Measurements from ENCODE around the gene TARS2. TPM values are rescaled to one million over a fixed set of nuclear protein-coding genes. Genes with fewer than 3 reads are reported as not detected.

The TARS2 gene
- total and polyA plus RNA-seq, 2 of the 4 experiments (the other 2 are of a cell fraction) = 10.9 to 21.8 TPM

- intact Hi-C loops (cut with micrococcal nuclease) (loop anchor here (5.0 kb wide), 1 partner anchor 193 kb away; the partner anchor contains the start of gene PRPF3), in situ Hi-C loops (cut with MboI; ENCODE audit: low sequenced_read_pairs) (no loop called here)
- WGBS, 2 experiments (ENCODE audit: extremely low coverage in 2 of 2, insufficient read length in 1 of 2) = 4% methylated on average over 16 of the region's 54 CpGs; no CpG with 5 or more reads in 1 of the 2 experiments
Measured at GRCh38 chr1:150515328-150516049, 28.3 kb downstream of the TARS2 start, which contains the start of gene FALEC. FALEC (plus strand) TSS chr1:150515752.

More at GRCh38 chr1:150515328-150516049, 28.3 kb downstream of the TARS2 start, which contains the start of gene FALEC:
- H3K9ac ChIP-seq (ENCODE audit: low read depth, low read length) = peak within 1 kb of the TSS; percentile 45
- peak within 1 kb of the TSS; percentile 72 for H3K27ac ChIP-seq (ENCODE audit: insufficient read depth, low read length)
- H3K4ac ChIP-seq (ENCODE audit: low read depth, low read length) = peak within 1 kb of the TSS; percentile 89
- H3K27me3 ChIP-seq (ENCODE audit: control insufficient read depth, insufficient read depth, low read length) = no peaks in the 10 kb centered on the region
- H3K4me1 ChIP-seq (ENCODE audit: control insufficient read depth, insufficient read depth, low read length) = peaks cover 6% of the 10 kb centered on the region
- TF ChIP-seq, protein P1, sequence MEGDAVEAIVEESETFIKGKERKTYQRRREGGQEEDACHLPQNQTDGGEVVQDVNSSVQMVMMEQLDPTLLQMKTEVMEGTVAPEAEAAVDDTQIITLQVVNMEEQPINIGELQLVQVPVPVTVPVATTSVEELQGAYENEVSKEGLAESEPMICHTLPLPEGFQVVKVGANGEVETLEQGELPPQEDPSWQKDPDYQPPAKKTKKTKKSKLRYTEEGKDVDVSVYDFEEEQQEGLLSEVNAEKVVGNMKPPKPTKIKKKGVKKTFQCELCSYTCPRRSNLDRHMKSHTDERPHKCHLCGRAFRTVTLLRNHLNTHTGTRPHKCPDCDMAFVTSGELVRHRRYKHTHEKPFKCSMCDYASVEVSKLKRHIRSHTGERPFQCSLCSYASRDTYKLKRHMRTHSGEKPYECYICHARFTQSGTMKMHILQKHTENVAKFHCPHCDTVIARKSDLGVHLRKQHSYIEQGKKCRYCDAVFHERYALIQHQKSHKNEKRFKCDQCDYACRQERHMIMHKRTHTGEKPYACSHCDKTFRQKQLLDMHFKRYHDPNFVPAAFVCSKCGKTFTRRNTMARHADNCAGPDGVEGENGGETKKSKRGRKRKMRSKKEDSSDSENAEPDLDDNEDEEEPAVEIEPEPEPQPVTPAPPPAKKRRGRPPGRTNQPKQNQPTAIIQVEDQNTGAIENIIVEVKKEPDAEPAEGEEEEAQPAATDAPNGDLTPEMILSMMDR (conservative IDR thresholded peaks at IDR 0.05; ENCODE audit: low read depth, low read length) = no peak
- TF ChIP-seq ELK1 (IDR thresholded peaks at IDR 0.05; ENCODE audit: borderline replicate concordance, low read depth, low read length) (no peak), MAZ (IDR thresholded peaks at IDR 0.05; ENCODE audit: borderline replicate concordance, low read depth, low read length) (peak; percentile 39), POLR2A (IDR thresholded peaks at IDR 0.05; ENCODE audit: low read depth, low read length) (0 out of 2 replicates have a peak, but pooled peaks have one; percentile 7), FOS (IDR thresholded peaks at IDR 0.05; ENCODE audit: low read depth, low read length) (no peak), SMC3 (IDR thresholded peaks at IDR 0.05; ENCODE audit: low read depth, low read length) (no peak), MXI1 (IDR thresholded peaks at IDR 0.05; ENCODE audit: borderline replicate concordance, low read depth, low read length) (no peak)
- TF ChIP-seq, protein P2, sequence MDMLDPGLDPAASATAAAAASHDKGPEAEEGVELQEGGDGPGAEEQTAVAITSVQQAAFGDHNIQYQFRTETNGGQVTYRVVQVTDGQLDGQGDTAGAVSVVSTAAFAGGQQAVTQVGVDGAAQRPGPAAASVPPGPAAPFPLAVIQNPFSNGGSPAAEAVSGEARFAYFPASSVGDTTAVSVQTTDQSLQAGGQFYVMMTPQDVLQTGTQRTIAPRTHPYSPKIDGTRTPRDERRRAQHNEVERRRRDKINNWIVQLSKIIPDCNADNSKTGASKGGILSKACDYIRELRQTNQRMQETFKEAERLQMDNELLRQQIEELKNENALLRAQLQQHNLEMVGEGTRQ (IDR thresholded peaks at IDR 0.05; ENCODE audit: low read depth, low read length) = no peak
- peak; percentile 99 for ATAC-seq (ENCODE audit: low read depth)
- ChIA-PET CTCF (interaction anchor here (0.6 to 3.0 kb wide), 4 partner anchors 13 to 353 kb away, joined by 3 to 13 read pairs (median 8); no protein-coding TSS in a partner anchor), POLR2A (ENCODE audit: unreplicated experiment) (interaction anchor here (1.7 kb wide), 1 partner anchor 259 kb away, joined by 5 read pairs; no protein-coding TSS in a partner anchor)
- DNase-seq = peak; percentile 93
- H4K20me1 ChIP-seq (ENCODE audit: insufficient read depth, low read length) = no peaks in the 10 kb centered on the region
- H2BK15ac ChIP-seq (ENCODE audit: low read depth, low read length) = peak within 1 kb of the TSS; percentile 23; the same call in 1 of the 3 replicates
- peak within 1 kb of the TSS; percentile 83 for H2BK120ac ChIP-seq (ENCODE audit: low read depth, low read length)
- H4K91ac ChIP-seq (ENCODE audit: insufficient read depth, low read depth, low read length) = peak within 1 kb of the TSS; percentile 82
- H2AFZ ChIP-seq (replicated peaks; ENCODE audit: low read length, poor library complexity) = peak within 1 kb of the TSS; percentile 98
- dilution Hi-C loops (cut with HindIII; ENCODE audit: low sequenced_read_pairs, unreplicated experiment) = no loop called here
- no TSS peak for BruUV-seq (replicated peaks)
- peak within 1 kb of the TSS; percentile 83 for H2AK9ac ChIP-seq (replicated peaks; ENCODE audit: low read depth, low read length, poor library complexity)
- peak within 1 kb of the TSS; percentile 48 for H3K4me3 ChIP-seq (ENCODE audit: insufficient read depth, low read depth, low read length)
- H3K36me3 ChIP-seq (ENCODE audit: control insufficient read depth, insufficient read depth, low read length) = peaks cover 23% of the 10 kb centered on the region
- H3K14ac ChIP-seq (replicated peaks; ENCODE audit: low read depth, low read length) = peak within 1 kb of the TSS; percentile 95
- peak within 1 kb of the TSS; percentile 67 for H3K56ac ChIP-seq (ENCODE audit: extremely low read depth, insufficient read depth, low read length)
- peaks cover 17% of the 10 kb centered on the region for H3K9me1 ChIP-seq (ENCODE audit: insufficient read depth, low read length)
- peak within 1 kb of the TSS; percentile 86 for H3K4me2 ChIP-seq (ENCODE audit: low read depth, low read length)
- peaks cover 5 to 41% of the 10 kb centered on the region in 2 experiments; a peak in 3 of 4 replicates for H3K79me1 ChIP-seq (ENCODE audit: low read depth in 1 of 2, low read length in 2 of 2)
- peak within 1 kb of the TSS; percentile 6 for H4K5ac ChIP-seq (ENCODE audit: low read depth, low read length)
- peak within 1 kb of the TSS; percentile 61 for H2BK20ac ChIP-seq (ENCODE audit: low read depth, low read length)
- H3K9me3 ChIP-seq (ENCODE audit: control insufficient read depth, insufficient read depth, low read length) = no peaks in the 10 kb centered on the region
- peak within 1 kb of the TSS; percentile 67 to 92 for H4K8ac ChIP-seq (ENCODE audit: low read depth in 2 of 2, low read length in 2 of 2)
- peak within 1 kb of the TSS; percentile 98 for H3K23ac ChIP-seq (ENCODE audit: low read depth, low read length)
- peak within 1 kb of the TSS; percentile 72 for H2BK5ac ChIP-seq (ENCODE audit: low read depth, low read length, poor library complexity, severe bottlenecking)
- peak within 1 kb of the TSS; percentile 8; the same call in 1 of the 2 replicates for H3K18ac ChIP-seq (ENCODE audit: low read depth, low read length)
- H2AK5ac ChIP-seq (ENCODE audit: low read depth, low read length) = peak within 1 kb of the TSS; percentile 40

Measured in IMR-90 (cell line).